HepG2 (cell line): ENCODE results near the gene CRHR1. TPM values are rescaled to one million over a fixed set of nuclear protein-coding genes. Genes with fewer than 3 reads are reported as not detected.

ENCODE experiments used
- ATAC-seq: fragments of 200-7000 bp; cut with Tn5 transposase; 3 replicates; pipeline ENCODE4 v1.9.1; 2020; ENCODE audit warnings: mild to moderate bottlenecking, moderate library complexity
- BruUV-seq: library from RNA; stranded (reverse); fragments of 400-500 nt; replicated peaks from 2 replicates; lab custom pipeline; 2021; lab: Mats Ljungman, UMichigan
- CTCF ChIA-PET: fragments of 300-600 bp; formaldehyde crosslinking; extraction: SDS; loops from one replicate; lab custom pipeline; 2021; ENCODE audit warnings: low total read pairs, inconsistent platforms, low intra/inter-chr PET ratio; lab: Yijun Ruan, JAX
- POLR2A ChIA-PET: fragments of 350-600 bp; sonication (Branson Sonifier 250); formaldehyde crosslinking; loops from one replicate; lab custom pipeline; 2020; ENCODE audit warnings: antibody characterized with exemption, inconsistent platforms; lab: Yijun Ruan, JAX
- DNase-seq: peaks from one replicate; pipeline ENCODE4 v3.0.0-alpha.2; 2015; ENCODE audit warnings: low spot score
- FAIRE-seq: peaks from 3 replicates; lab custom pipeline; 2011; peaks lifted over from hg19 to GRCh38; lab: Jason Lieb, UNC
- H2AFZ ChIP-seq: one replicate; pipeline ENCODE4 v1.6.1; 2011; ENCODE audit warnings: low read length, inconsistent platforms
- H3K27ac ChIP-seq: fragments of 300-600 bp; 3 replicates; pipeline ENCODE4 v1.8.0; 2011; ENCODE audit warnings: mixed run types, mild to moderate bottlenecking, mixed read lengths, low read length, inconsistent platforms; ENCODE audit not compliant: insufficient read depth; ENCODE audit errors: extremely low read length
- H3K27me3 ChIP-seq, 2 experiments: fragments of 200-600 bp in 1 of 2; 2 replicates in 1 of 2; 3 replicates in 1 of 2; pipeline versions ENCODE4 v1.6.0 to v1.8.0; 2011; ENCODE audit warnings: low read length in 2 of 2, mild to moderate bottlenecking in 2 of 2, moderate library complexity in 2 of 2, inconsistent platforms in 1 of 2; ENCODE audit not compliant: insufficient read depth in 2 of 2, control insufficient read depth in 1 of 2
- H3K36me3 ChIP-seq, 2 experiments: fragments of 200-600 bp in 1 of 2; replicated peaks in 1 of 2; 2 replicates in 1 of 2; 3 replicates in 1 of 2; pipeline versions ENCODE4 v1.5.1 to v1.8.0; 2011; ENCODE audit warnings: low read length in 2 of 2, inconsistent platforms in 1 of 2; ENCODE audit not compliant: insufficient read depth in 2 of 2, control insufficient read depth in 1 of 2
- H3K4me1 ChIP-seq: 2 replicates; pipeline ENCODE4 v1.5.1; 2012; ENCODE audit warnings: low read length, inconsistent platforms; ENCODE audit not compliant: insufficient read depth
- H3K4me2 ChIP-seq: 2 replicates; pipeline ENCODE4 v1.6.0; 2011; ENCODE audit warnings: low read depth, low read length, inconsistent platforms
- H3K4me3 ChIP-seq, 3 experiments: fragments of 200-600 bp in 1 of 3; sonication (generic), shearing (Covaris generic) in 1 of 3; replicated peaks in 1 of 3; 2 replicates each; pipeline ENCODE4 v1.5.1; 2011 to 2016; ENCODE audit warnings: low read length in 3 of 3, inconsistent platforms in 2 of 3, low read depth in 2 of 3, mild to moderate bottlenecking in 2 of 3, control low read depth in 1 of 3, mixed read lengths in 1 of 3; ENCODE audit not compliant: insufficient read depth in 1 of 3
- H3K79me2 ChIP-seq: one replicate; pipeline ENCODE4 v1.6.1; 2011; ENCODE audit warnings: low read length, inconsistent platforms; ENCODE audit not compliant: insufficient read depth
- H3K9ac ChIP-seq: 2 replicates; pipeline ENCODE4 v1.6.0; 2011; ENCODE audit warnings: mild to moderate bottlenecking, low read depth, low read length, inconsistent platforms; ENCODE audit not compliant: insufficient read depth
- H3K9me3 ChIP-seq: 2 replicates; pipeline ENCODE4 v1.5.1; 2012; ENCODE audit warnings: mild to moderate bottlenecking, low read length
- H4K20me1 ChIP-seq: 2 replicates; pipeline ENCODE4 v1.6.0; 2011; ENCODE audit warnings: inconsistent platforms, mild to moderate bottlenecking, low read length, moderate library complexity; ENCODE audit not compliant: insufficient read depth
- ATF6 ChIP-seq: sonication (generic); formaldehyde crosslinking; conservative IDR thresholded peaks from 2 replicates; pipeline ENCODE4 v1.4.0; 2020; ENCODE audit warnings: missing genetic modification reagents
- GRHL1 ChIP-seq: sonication (generic); formaldehyde crosslinking; conservative IDR thresholded peaks from 2 replicates; pipeline ENCODE4 v1.8.0; 2022; ENCODE audit warnings: missing genetic modification reagents
- HES4 ChIP-seq: sonication (generic); formaldehyde crosslinking; IDR thresholded peaks from 2 replicates; pipeline ENCODE4 v1.9.0; 2021; ENCODE audit warnings: mild to moderate bottlenecking, missing genetic modification reagents, borderline replicate concordance
- IRF2 ChIP-seq: IDR thresholded peaks from 2 replicates; pipeline ENCODE4 v1.6.1; 2018; ENCODE audit warnings: missing genetic modification reagents, missing compliant biosample characterization
- PAF1 ChIP-seq: IDR thresholded peaks from 2 replicates; pipeline ENCODE4 v1.6.1; 2016; ENCODE audit warnings: missing genetic modification reagents, missing compliant biosample characterization
- PHF20 ChIP-seq: sonication (generic); formaldehyde crosslinking; IDR thresholded peaks from 2 replicates; pipeline ENCODE4 v1.5.0; 2020; ENCODE audit warnings: mild to moderate bottlenecking, missing genetic modification reagents
- RORA ChIP-seq: sonication (generic); formaldehyde crosslinking; IDR thresholded peaks from 2 replicates; pipeline ENCODE4 v1.5.0; 2020; ENCODE audit warnings: mild to moderate bottlenecking, missing genetic modification reagents, moderate library complexity
- SUZ12 ChIP-seq: fragments of 150-350 bp; IDR thresholded peaks from 2 replicates; pipeline ENCODE4 v1.6.1; 2014; ENCODE audit warnings: low read depth, low read length
- TMF1 ChIP-seq: sonication (generic); formaldehyde crosslinking; IDR thresholded peaks from 2 replicates; pipeline ENCODE4 v1.8.1; 2022; ENCODE audit warnings: low read depth, missing genetic modification reagents
- ZNF558 ChIP-seq: sonication (generic); formaldehyde crosslinking; IDR thresholded peaks from 2 replicates; pipeline ENCODE4 v1.9.0; 2022; ENCODE audit warnings: mild to moderate bottlenecking, missing genetic modification reagents, borderline replicate concordance
- ZNF597 ChIP-seq: sonication (generic); formaldehyde crosslinking; IDR thresholded peaks from 2 replicates; pipeline ENCODE4 v1.5.0; 2020; ENCODE audit warnings: missing genetic modification reagents
- ZNF629 ChIP-seq: sonication (generic); formaldehyde crosslinking; conservative IDR thresholded peaks from 2 replicates; pipeline ENCODE4 v1.5.0; 2020; ENCODE audit warnings: missing genetic modification reagents
- ZNF816 ChIP-seq: sonication (generic); formaldehyde crosslinking; IDR thresholded peaks from 2 replicates; pipeline ENCODE4 v1.8.0; 2022; ENCODE audit warnings: missing genetic modification reagents, mild to moderate bottlenecking, borderline replicate concordance
- WGBS: methylation state at CpG from one replicate; pipeline ENCODE4 v1.1.6; 2017; ENCODE audit warnings: low lambda C conversion rate; 5-methylcytosine and 5-hydroxymethylcytosine counted together
- in situ Hi-C: cut with HindIII; loops from 2 replicates; pipeline ENCODE4 v1.10.0; 2017; ENCODE audit warnings: low pct_unique_long_range_greater_than_20kb; ENCODE audit not compliant: extremely low pct_ligation_motif_present
- intact Hi-C: fragments of 100-400 bp; cut with micrococcal nuclease; formaldehyde crosslinking; loops from one replicate; pipeline ENCODE4 v1.10.0; 2022; ENCODE audit not compliant: unreplicated experiment
- polyA plus RNA-seq, 8 experiments: library from polyadenylated mRNA; depleted of rRNA in 3 of 8; stranded (reverse) in 7 of 8; unstranded in 1 of 8; fragments of >200 nt; fragmentation: Illumina TruSeq in 4 of 8; extraction: Trizol in 4 of 8; gene quantifications; 2 replicates each; pipeline versions ENCODE4 v1.2.1 to v1.2.3, GENCODE V29; 2011 to 2016; ENCODE audit warnings: low read depth in 4 of 8, missing spikeins in 1 of 8, mixed read lengths in 1 of 8; ENCODE audit not compliant: insufficient read depth in 1 of 8
- total RNA-seq, 5 experiments: library from RNA; depleted of rRNA; stranded (reverse); fragments of >200 nt; fragmentation: Illumina TruSeq; extraction: Trizol; gene quantifications; 2 replicates each; pipeline ENCODE4 v1.2.3, GENCODE V29; 2016; ENCODE audit warnings: low read depth in 1 of 5

The CRHR1 gene
- total and polyA plus RNA-seq, 2 of the 13 experiments (the other 11 are each of a cell fraction or from before 2014, with no cell fraction given): not detected

- H2AFZ ChIP-seq: no peak overlapping the region
- H3K27ac ChIP-seq: no peak overlapping the region
- H3K4me3 ChIP-seq: no peak overlapping the region
- no TSS peak for BruUV-seq
- no peaks in the 10 kb centered on the region for H4K20me1 ChIP-seq
- CTCF ChIA-PET: no interaction called here
- no peaks in the 10 kb centered on the region for H3K79me2 ChIP-seq
- no peaks in the 10 kb centered on the region for H3K4me1 ChIP-seq
- POLR2A ChIA-PET: no interaction called here
- H3K4me2 ChIP-seq: no peak overlapping the region
- no peaks in the 10 kb centered on the region for H3K9me3 ChIP-seq
- 46% methylated on average over 4 of the region's 4 CpGs for WGBS
- in situ Hi-C loops: no loop called here
- no peaks in the 10 kb centered on the region for H3K36me3 ChIP-seq
- intact Hi-C loops: no loop called here
- FAIRE-seq: no peak
- DNase-seq: no peak
- no peak overlapping the region for H3K9ac ChIP-seq
- ATAC-seq: no peak
- peaks cover 16 to 90% of the 10 kb centered on the region in 2 experiments; a peak in 4 of 5 replicates for H3K27me3 ChIP-seq
- TF ChIP-seq ZNF629 (peak; percentile 88), ZNF597 (CRISPR knock-in tag) (no peak)
- TF ChIP-seq, all 625 proteins: peak for 1
Measured at GRCh38 chr17:45843722-45844121, 59.6 kb downstream of the CRHR1 start.

- ChIA-PET CTCF (no interaction called here), POLR2A (no interaction called here)
- intact Hi-C loops (no loop called here), in situ Hi-C loops (no loop called here)
- no peak within 1 kb of the TSS for H3K27ac ChIP-seq
- no peak within 1 kb of the TSS for H3K9ac ChIP-seq
- no peak for ATAC-seq
- BruUV-seq: no TSS peak
- H3K79me2 ChIP-seq: no peaks in the 10 kb centered on the region
- no peak within 1 kb of the TSS for H2AFZ ChIP-seq
- WGBS: 33% methylated on average over 10 of the region's 25 CpGs
- no peak within 1 kb of the TSS for H3K4me3 ChIP-seq
- no peak within 1 kb of the TSS for H3K4me2 ChIP-seq
- H4K20me1 ChIP-seq: no peaks in the 10 kb centered on the region
- no peak for TF ChIP-seq ZNF558
- no peak for TF ChIP-seq HES4 (CRISPR knock-in tag)
- no peak for TF ChIP-seq SUZ12
- TF ChIP-seq ATF6 (CRISPR knock-in tag): no peak
- no peak for TF ChIP-seq PAF1 (CRISPR knock-in tag)
- no peak for TF ChIP-seq RORA (CRISPR knock-in tag)
- TF ChIP-seq ZNF816 (CRISPR knock-in tag): no peak
- no peak for TF ChIP-seq GRHL1 (CRISPR knock-in tag)
- TF ChIP-seq PHF20 (CRISPR knock-in tag): no peak
- TF ChIP-seq IRF2: no peak
- no peak for TF ChIP-seq TMF1 (CRISPR knock-in tag)
- no peaks in the 10 kb centered on the region for H3K36me3 ChIP-seq
- H3K27me3 ChIP-seq: peaks cover 19 to 91% of the 10 kb centered on the region in 2 experiments; a peak in 4 of 5 replicates
- no peaks in the 10 kb centered on the region for H3K4me1 ChIP-seq
- no peak for FAIRE-seq
- H3K9me3 ChIP-seq: no peaks in the 10 kb centered on the region
- no peak for DNase-seq
Measured at GRCh38 chr17:45844695-45845375, 60.7 kb downstream of the CRHR1 start, which contains the start of gene SPPL2C. Gene SPPL2C (plus strand): TSS chr17:45844881. CDS start chr17:45844907, 26 bp downstream.
